ENCODE results near the gene NLRP10. TPM values are rescaled to one million over a fixed set of nuclear protein-coding genes. Genes with fewer than 3 reads are reported as not detected.

The NLRP10 gene
- total and polyA plus RNA-seq, 2 donors (not counting 1 experiment from before 2014, with no cell fraction given), result 4.8 to 9.6 TPM

GRCh38 chr11:7981619-7982157 is 16.4 kb upstream of the NLRP10 start:
- no peaks in the 10 kb centered on the region for H4K20me1 ChIP-seq (ENCODE audit: control insufficient read depth, extremely low read depth, insufficient read depth, low read length)
- H2AFZ ChIP-seq (ENCODE audit: low read length), result no peak overlapping the region
- H3K4me3 ChIP-seq (replicated peaks in 1 of 4; ENCODE audit: control extremely low read depth in 1 of 4, insufficient read depth in 1 of 4, low read depth in 3 of 4, low read length in 4 of 4), result no peak overlapping the region
- H3K4me1 ChIP-seq (ENCODE audit: control insufficient read depth, extremely low read depth, insufficient read depth, low read length), result peaks cover 12% of the 10 kb centered on the region
- H3K27me3 ChIP-seq (ENCODE audit: control insufficient read depth, insufficient read depth, low read length), result no peaks in the 10 kb centered on the region
- DNase-seq (ENCODE audit: low read depth in 2 of 2), result no peak
- H3K36me3 ChIP-seq (ENCODE audit: control insufficient read depth, insufficient read depth, low read length), result no peaks in the 10 kb centered on the region
- no peaks in the 10 kb centered on the region for H3K9me3 ChIP-seq (ENCODE audit: control insufficient read depth, insufficient read depth, low read depth, low read length)
- TF ChIP-seq EZH2 (IDR thresholded peaks at IDR 0.05; ENCODE audit: low read length, missing control alignments), result no peak
- TF ChIP-seq, protein P1, sequence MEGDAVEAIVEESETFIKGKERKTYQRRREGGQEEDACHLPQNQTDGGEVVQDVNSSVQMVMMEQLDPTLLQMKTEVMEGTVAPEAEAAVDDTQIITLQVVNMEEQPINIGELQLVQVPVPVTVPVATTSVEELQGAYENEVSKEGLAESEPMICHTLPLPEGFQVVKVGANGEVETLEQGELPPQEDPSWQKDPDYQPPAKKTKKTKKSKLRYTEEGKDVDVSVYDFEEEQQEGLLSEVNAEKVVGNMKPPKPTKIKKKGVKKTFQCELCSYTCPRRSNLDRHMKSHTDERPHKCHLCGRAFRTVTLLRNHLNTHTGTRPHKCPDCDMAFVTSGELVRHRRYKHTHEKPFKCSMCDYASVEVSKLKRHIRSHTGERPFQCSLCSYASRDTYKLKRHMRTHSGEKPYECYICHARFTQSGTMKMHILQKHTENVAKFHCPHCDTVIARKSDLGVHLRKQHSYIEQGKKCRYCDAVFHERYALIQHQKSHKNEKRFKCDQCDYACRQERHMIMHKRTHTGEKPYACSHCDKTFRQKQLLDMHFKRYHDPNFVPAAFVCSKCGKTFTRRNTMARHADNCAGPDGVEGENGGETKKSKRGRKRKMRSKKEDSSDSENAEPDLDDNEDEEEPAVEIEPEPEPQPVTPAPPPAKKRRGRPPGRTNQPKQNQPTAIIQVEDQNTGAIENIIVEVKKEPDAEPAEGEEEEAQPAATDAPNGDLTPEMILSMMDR (conservative IDR thresholded peaks at IDR 0.05 in 1 of 2, IDR thresholded peaks at IDR 0.05 in 1 of 2; ENCODE audit: low read depth in 1 of 2, low read length in 2 of 2), result no peak
- no peak overlapping the region for H3K9ac ChIP-seq (ENCODE audit: insufficient read depth, low read length)
- H3K27ac ChIP-seq (ENCODE audit: insufficient read depth, low read length), result no peak overlapping the region
- no peaks in the 10 kb centered on the region for H3K79me2 ChIP-seq (ENCODE audit: control insufficient read depth, insufficient read depth, low read length)
- no peak overlapping the region for H3K4me2 ChIP-seq (ENCODE audit: extremely low read depth, insufficient read depth, low read length)

GRCh38 chr11:7977232-7977917 is 12.1 kb upstream of the NLRP10 start:
- DNase-seq (ENCODE audit: low read depth in 2 of 2), result peak; percentile 91 to 94
- H3K9me3 ChIP-seq (ENCODE audit: control insufficient read depth, insufficient read depth, low read depth, low read length), result no peaks in the 10 kb centered on the region
- H3K27me3 ChIP-seq (ENCODE audit: control insufficient read depth, insufficient read depth, low read length), result no peaks in the 10 kb centered on the region
- no peak overlapping the region for H2AFZ ChIP-seq (ENCODE audit: low read length)
- no peak overlapping the region for H3K9ac ChIP-seq (ENCODE audit: insufficient read depth, low read length)
- H3K27ac ChIP-seq (ENCODE audit: insufficient read depth, low read length), result peak overlapping the region; percentile 65
- H4K20me1 ChIP-seq (ENCODE audit: control insufficient read depth, extremely low read depth, insufficient read depth, low read length), result no peaks in the 10 kb centered on the region
- peak overlapping the region; percentile 54 for H3K4me2 ChIP-seq (ENCODE audit: extremely low read depth, insufficient read depth, low read length)
- H3K4me3 ChIP-seq (replicated peaks in 1 of 4; ENCODE audit: control extremely low read depth in 1 of 4, insufficient read depth in 1 of 4, low read depth in 3 of 4, low read length in 4 of 4), result peak overlapping the region in 2 of 4 experiments; percentile 14 to 39
- TF ChIP-seq, protein P1 (conservative IDR thresholded peaks at IDR 0.05 in 1 of 2, IDR thresholded peaks at IDR 0.05 in 1 of 2; ENCODE audit: low read depth in 1 of 2, low read length in 2 of 2), result no peak
- no peak for TF ChIP-seq EZH2 (IDR thresholded peaks at IDR 0.05; ENCODE audit: low read length, missing control alignments)
- H3K36me3 ChIP-seq (ENCODE audit: control insufficient read depth, insufficient read depth, low read length), result no peaks in the 10 kb centered on the region
- H3K79me2 ChIP-seq (ENCODE audit: control insufficient read depth, insufficient read depth, low read length), result no peaks in the 10 kb centered on the region
- H3K4me1 ChIP-seq (ENCODE audit: control insufficient read depth, extremely low read depth, insufficient read depth, low read length), result peaks cover 12% of the 10 kb centered on the region

DNA sequence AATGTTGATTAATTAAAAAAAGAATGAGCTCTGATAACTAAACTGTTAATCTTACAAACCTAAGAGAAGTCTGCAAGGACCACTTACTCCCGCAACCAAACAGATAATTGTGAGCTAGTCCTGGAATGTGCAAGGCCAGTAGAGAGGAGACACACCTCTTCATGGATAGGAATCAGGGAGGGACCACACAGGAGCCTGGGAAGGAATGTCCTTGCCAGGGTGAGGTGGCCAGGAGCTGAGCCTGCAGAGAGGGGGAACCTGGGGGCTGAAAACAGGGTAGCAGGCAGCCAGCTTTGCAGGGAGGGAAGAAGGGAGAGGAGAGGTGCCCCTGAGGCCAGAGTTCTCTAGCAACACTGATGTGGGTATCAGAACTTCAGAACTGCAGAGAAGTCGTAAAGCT is 9.4 kb upstream of the NLRP10 start:
- H4K20me1 ChIP-seq (ENCODE audit: control insufficient read depth, extremely low read depth, insufficient read depth, low read length), result no peaks in the 10 kb centered on the region
- no peak overlapping the region for H3K4me3 ChIP-seq (replicated peaks in 1 of 4; ENCODE audit: control extremely low read depth in 1 of 4, insufficient read depth in 1 of 4, low read depth in 3 of 4, low read length in 4 of 4)
- no peak overlapping the region for H3K27ac ChIP-seq (ENCODE audit: insufficient read depth, low read length)
- H3K36me3 ChIP-seq (ENCODE audit: control insufficient read depth, insufficient read depth, low read length), result no peaks in the 10 kb centered on the region
- TF ChIP-seq EZH2 (IDR thresholded peaks at IDR 0.05; ENCODE audit: low read length, missing control alignments), result no peak
- TF ChIP-seq, protein P1 (conservative IDR thresholded peaks at IDR 0.05 in 1 of 2, IDR thresholded peaks at IDR 0.05 in 1 of 2; ENCODE audit: low read depth in 1 of 2, low read length in 2 of 2), result no peak
- H3K27me3 ChIP-seq (ENCODE audit: control insufficient read depth, insufficient read depth, low read length), result no peaks in the 10 kb centered on the region
- no peaks in the 10 kb centered on the region for H3K79me2 ChIP-seq (ENCODE audit: control insufficient read depth, insufficient read depth, low read length)
- no peak overlapping the region for H3K9ac ChIP-seq (ENCODE audit: insufficient read depth, low read length)
- H3K4me1 ChIP-seq (ENCODE audit: control insufficient read depth, extremely low read depth, insufficient read depth, low read length), result peaks cover 11% of the 10 kb centered on the region
- no peak overlapping the region for H2AFZ ChIP-seq (ENCODE audit: low read length)
- H3K9me3 ChIP-seq (ENCODE audit: control insufficient read depth, insufficient read depth, low read depth, low read length), result no peaks in the 10 kb centered on the region
- peak in 1 of 2 donors; percentile 25 for DNase-seq (ENCODE audit: low read depth in 2 of 2)
- H3K4me2 ChIP-seq (ENCODE audit: extremely low read depth, insufficient read depth, low read length), result no peak overlapping the region

All from fibroblast of lung (primary cell).